ENCODE measurements around the gene CLCC1.
"Not testable (repeated sequence)": the region's sequence is repeated elsewhere in the genome, so short reads cannot be mapped to it uniquely, and the experiment has no call there.

Gene CLCC1

GRCh38 chr1:108963052-108963686, at the start of gene CLCC1:
Gene CLCC1, minus strand, starts transcription at chr1:108963484. Its CDS starts 13,047 bp downstream, at chr1:108950437.
- in situ Hi-C loops (cut with MboI; ENCODE audit: low sequenced_read_pairs): no loop called here

GRCh38 chr1:109011335-109011734, 48.1 kb upstream of the CLCC1 start:
- in situ Hi-C loops (cut with MboI; ENCODE audit: low sequenced_read_pairs): no loop called here

GRCh38 chr1:108996622-108997021, 33.3 kb upstream of the CLCC1 start:
- in situ Hi-C loops (cut with MboI; ENCODE audit: low sequenced_read_pairs): not testable (repeated sequence)

- in situ Hi-C loops (cut with MboI; ENCODE audit: low sequenced_read_pairs): no loop called here
Measured at GRCh38 chr1:108983114-108983513, 19.8 kb upstream of the CLCC1 start.

- in situ Hi-C loops (cut with MboI; ENCODE audit: low sequenced_read_pairs): no loop called here
Measured at GRCh38 chr1:108976658-108977057, 13.4 kb upstream of the CLCC1 start.

GRCh38 chr1:108972951-108973350, 9.7 kb upstream of the CLCC1 start:
- in situ Hi-C loops (cut with MboI; ENCODE audit: low sequenced_read_pairs): no loop called here

GRCh38 chr1:108969346-108969745, 6.1 kb upstream of the CLCC1 start:
- in situ Hi-C loops (cut with MboI; ENCODE audit: low sequenced_read_pairs): no loop called here

GRCh38 chr1:108962681-108963051, 618 bp downstream of the CLCC1 start:
- in situ Hi-C loops (cut with MboI; ENCODE audit: low sequenced_read_pairs): no loop called here

GRCh38 chr1:108961752-108962486, 1.4 kb downstream of the CLCC1 start:
- in situ Hi-C loops (cut with MboI; ENCODE audit: low sequenced_read_pairs): no loop called here

- in situ Hi-C loops (cut with MboI; ENCODE audit: low sequenced_read_pairs): no loop called here
Measured at GRCh38 chr1:108961198-108961597, 2.1 kb downstream of the CLCC1 start.

GRCh38 chr1:108960719-108961118, 2.6 kb downstream of the CLCC1 start:
- in situ Hi-C loops (cut with MboI; ENCODE audit: low sequenced_read_pairs): no loop called here

- in situ Hi-C loops (cut with MboI; ENCODE audit: low sequenced_read_pairs): no loop called here
Measured at GRCh38 chr1:108957888-108958287, 5.4 kb downstream of the CLCC1 start.

- in situ Hi-C loops (cut with MboI; ENCODE audit: low sequenced_read_pairs): no loop called here
Measured at GRCh38 chr1:108955881-108956280, 7.4 kb downstream of the CLCC1 start.

- in situ Hi-C loops (cut with MboI; ENCODE audit: low sequenced_read_pairs): no loop called here
Measured at GRCh38 chr1:108955111-108955510, 8.2 kb downstream of the CLCC1 start.

GRCh38 chr1:108953452-108953851, 9.8 kb downstream of the CLCC1 start:
- in situ Hi-C loops (cut with MboI; ENCODE audit: low sequenced_read_pairs): no loop called here

GRCh38 chr1:108951242-108951641, 12.0 kb downstream of the CLCC1 start:
- in situ Hi-C loops (cut with MboI; ENCODE audit: low sequenced_read_pairs): no loop called here

GRCh38 chr1:108949044-108949443, 14.2 kb downstream of the CLCC1 start:
- in situ Hi-C loops (cut with MboI; ENCODE audit: low sequenced_read_pairs): no loop called here

GRCh38 chr1:108947871-108948525, 15.3 kb downstream of the CLCC1 start:
- in situ Hi-C loops (cut with MboI; ENCODE audit: low sequenced_read_pairs): no loop called here

- in situ Hi-C loops (cut with MboI; ENCODE audit: low sequenced_read_pairs): no loop called here
Measured at GRCh38 chr1:108936170-108936569, 27.1 kb downstream of the CLCC1 start.

GRCh38 chr1:108933944-108934343, 29.3 kb downstream of the CLCC1 start:
- in situ Hi-C loops (cut with MboI; ENCODE audit: low sequenced_read_pairs): no loop called here

- in situ Hi-C loops (cut with MboI; ENCODE audit: low sequenced_read_pairs): not testable (repeated sequence)
Measured at GRCh38 chr1:108927565-108927964, 35.7 kb downstream of the CLCC1 start.

GRCh38 chr1:108925920-108926319, 37.4 kb downstream of the CLCC1 start:
- in situ Hi-C loops (cut with MboI; ENCODE audit: low sequenced_read_pairs): no loop called here

All from HL-60/S4 treated with phorbol 12-myristate 13-acetate at 8.2 ng/mL for 4 days and 3 days (cell line).